GM21717 (cell line): ENCODE data around the gene ST6GAL1.
"Not testable (repeated sequence)": the region's sequence is repeated elsewhere in the genome, so short reads cannot be mapped to it uniquely, and the experiment has no call there.

Experiments used
- ATAC-seq: cut with Tn5 transposase; IDR thresholded peaks from one replicate; pipeline ENCODE4 v1.9.1; 2021; ENCODE audit warnings: mild to moderate bottlenecking, moderate library complexity; ENCODE audit not compliant: unreplicated experiment

ST6GAL1 gene

GRCh38 chr3:186930143-186930640 is at the start of gene ST6GAL1:
ST6GAL1 (plus strand) TSS chr3:186930526; CDS start chr3:187042704, 112,178 bp downstream.
- ATAC-seq = peak; percentile 60

- no peak for ATAC-seq
These were observed 48.2 kb upstream of the ST6GAL1 start for GRCh38 chr3:186882150-186882524.

- no peak for ATAC-seq
These were observed 47.2 kb upstream of the ST6GAL1 start for GRCh38 chr3:186882881-186883685.

- ATAC-seq = no peak
These were observed 46.7 kb upstream of the ST6GAL1 start for GRCh38 chr3:186883686-186884058.

GRCh38 chr3:186884868-186885267 is 45.5 kb upstream of the ST6GAL1 start:
- ATAC-seq = not testable (repeated sequence)

- ATAC-seq = no peak
These were observed 43.9 kb upstream of the ST6GAL1 start for GRCh38 chr3:186886202-186886981.

GRCh38 chr3:186887507-186887938 is 42.8 kb upstream of the ST6GAL1 start:
- ATAC-seq = not testable (repeated sequence)

GRCh38 chr3:186888569-186888968 is 41.8 kb upstream of the ST6GAL1 start:
- ATAC-seq = no peak

GRCh38 chr3:186889698-186890097 is 40.6 kb upstream of the ST6GAL1 start:
- ATAC-seq = not testable (repeated sequence)

GRCh38 chr3:186890911-186891310 is 39.4 kb upstream of the ST6GAL1 start:
- ATAC-seq = no peak

- ATAC-seq = not testable (repeated sequence)
These were observed 37.3 kb upstream of the ST6GAL1 start for GRCh38 chr3:186893071-186893470.

GRCh38 chr3:186895406-186895805 is 34.9 kb upstream of the ST6GAL1 start:
- no peak for ATAC-seq

GRCh38 chr3:186896006-186896405 is 34.3 kb upstream of the ST6GAL1 start:
- ATAC-seq = no peak

GRCh38 chr3:186896875-186897274 is 33.5 kb upstream of the ST6GAL1 start:
- ATAC-seq = no peak

- no peak for ATAC-seq
These were observed 29.1 kb upstream of the ST6GAL1 start for GRCh38 chr3:186901135-186901734.

GRCh38 chr3:186902154-186902553 is 28.2 kb upstream of the ST6GAL1 start:
- ATAC-seq = no peak

GRCh38 chr3:186902713-186903112 is 27.6 kb upstream of the ST6GAL1 start:
- no peak for ATAC-seq

GRCh38 chr3:186903676-186904075 is 26.6 kb upstream of the ST6GAL1 start:
- ATAC-seq = not testable (repeated sequence)

- not testable (repeated sequence) for ATAC-seq
These were observed 23.3 kb upstream of the ST6GAL1 start for GRCh38 chr3:186907075-186907474.

GRCh38 chr3:186909078-186909853 is 21.1 kb upstream of the ST6GAL1 start:
- ATAC-seq = no peak
